GM12878 (cell line): ENCODE data around the gene FOXP1. TPM values are rescaled to one million over a fixed set of nuclear protein-coding genes. Genes with fewer than 3 reads are reported as not detected.

Experiments
- ATAC-seq: fragments of 200-7000 bp; cut with Tn5 transposase; 3 replicates; pipeline ENCODE4 v1.9.1; 2020; ENCODE audit warnings: mild to moderate bottlenecking, moderate library complexity
- BruUV-seq: library from RNA; stranded (reverse); fragments of 400-500 nt; replicated peaks from 2 replicates; lab custom pipeline; 2021; lab: Mats Ljungman, UMichigan
- CTCF ChIA-PET: fragments of 300-600 bp; sonication (Branson Sonifier 250); formaldehyde crosslinking; extraction: SDS; loops from one replicate; lab custom pipeline; 2021; ENCODE audit warnings: inconsistent platforms; lab: Yijun Ruan, JAX
- POLR2A ChIA-PET: fragments of 350-600 bp; formaldehyde crosslinking; extraction: SDS; loops from one replicate; lab custom pipeline; 2021; ENCODE audit warnings: inconsistent platforms; lab: Charles Lee
- RAD21 ChIA-PET: fragments of 300-600 bp; sonication (Branson Sonifier 250); formaldehyde crosslinking; loops from one replicate; lab custom pipeline; 2023; ENCODE audit warnings: antibody characterized with exemption; ENCODE audit not compliant: unreplicated experiment; lab: Charles Lee
- SMC1A ChIA-PET: fragments of 300-600 bp; sonication (Branson Sonifier 250); formaldehyde crosslinking; loops from one replicate; lab custom pipeline; 2023; ENCODE audit not compliant: unreplicated experiment, uncharacterized antibody; lab: Charles Lee
- DNase-seq: peaks from one replicate; pipeline ENCODE4 v3.0.0-alpha.2; 2011; ENCODE audit warnings: low read depth, low spot score
- FAIRE-seq: peaks from 3 replicates; lab custom pipeline; 2011; peaks lifted over from hg19 to GRCh38; lab: Jason Lieb, UNC
- H2AFZ ChIP-seq: 2 replicates; pipeline ENCODE4 v1.6.0; 2011; ENCODE audit warnings: low read depth, low read length, control low read depth; ENCODE audit not compliant: control insufficient read depth
- H3K27ac ChIP-seq: 2 replicates; pipeline ENCODE4 v1.5.1; 2011; ENCODE audit warnings: control low read depth; ENCODE audit not compliant: control insufficient read depth, insufficient read depth
- H3K27me3 ChIP-seq, 2 experiments: replicated peaks in 1 of 2; 2 replicates each; pipeline versions ENCODE4 v1.6.0 to v1.6.1; 2011; ENCODE audit warnings: low read length in 1 of 2; ENCODE audit not compliant: control insufficient read depth in 2 of 2, insufficient read depth in 2 of 2
- H3K36me3 ChIP-seq, 2 experiments: 2 replicates each; pipeline ENCODE4 v1.5.1; 2011; ENCODE audit warnings: low read length in 1 of 2; ENCODE audit not compliant: control insufficient read depth in 2 of 2, insufficient read depth in 2 of 2
- H3K4me1 ChIP-seq: 2 replicates; pipeline ENCODE4 v1.6.1; 2011; ENCODE audit warnings: mild to moderate bottlenecking, low read length, moderate library complexity, mixed read lengths; ENCODE audit not compliant: control insufficient read depth, insufficient read depth
- H3K4me2 ChIP-seq: 2 replicates; pipeline ENCODE4 v1.6.0; 2011; ENCODE audit warnings: control low read depth; ENCODE audit not compliant: control insufficient read depth, insufficient read depth
- H3K4me3 ChIP-seq: fragments of 200-600 bp; sonication (generic); 2 replicates; pipeline ENCODE4 v1.5.1; 2016
- H3K79me2 ChIP-seq: 2 replicates; pipeline ENCODE4 v1.6.0; 2011; ENCODE audit warnings: low read length; ENCODE audit not compliant: control insufficient read depth, insufficient read depth
- H3K9ac ChIP-seq: 2 replicates; pipeline ENCODE4 v1.8.0; 2011; ENCODE audit warnings: low read length, control low read depth, mixed read lengths; ENCODE audit not compliant: control insufficient read depth, insufficient read depth
- H3K9me3 ChIP-seq: replicated peaks from 3 replicates; pipeline ENCODE4 v1.5.1; 2011; ENCODE audit warnings: mild to moderate bottlenecking, low read length; ENCODE audit not compliant: control insufficient read depth, insufficient read depth
- H4K20me1 ChIP-seq: 2 replicates; pipeline ENCODE4 v1.6.0; 2011; ENCODE audit not compliant: control insufficient read depth, insufficient read depth
- ATF3 ChIP-seq: IDR thresholded peaks from 2 replicates; pipeline ENCODE4 v1.6.1; 2011; ENCODE audit warnings: low read depth, mild to moderate bottlenecking, low read length, moderate library complexity, borderline replicate concordance; ENCODE audit errors: extremely low read depth
- BRCA1 ChIP-seq: IDR thresholded peaks from 2 replicates; pipeline ENCODE4 v1.6.1; 2011; ENCODE audit warnings: low read depth, low read length, improper control_type of control experiment
- CBX3 ChIP-seq: fragments of 200-600 bp; sonication (generic); IDR thresholded peaks from 2 replicates; pipeline ENCODE4 v1.6.1; 2016; ENCODE audit warnings: low read depth, borderline replicate concordance
- CHD1 ChIP-seq: IDR thresholded peaks from 2 replicates; pipeline ENCODE4 v1.6.1; 2012; ENCODE audit warnings: low read depth, low read length, improper control_type of control experiment
- GABPA ChIP-seq: IDR thresholded peaks from 2 replicates; pipeline ENCODE4 v1.6.1; 2014; ENCODE audit warnings: antibody characterized with exemption, low read depth, mild to moderate bottlenecking, inconsistent platforms
- MYC ChIP-seq: IDR thresholded peaks from 2 replicates; pipeline ENCODE4 v1.6.1; 2011; ENCODE audit warnings: mild to moderate bottlenecking, low read length, moderate library complexity, inconsistent platforms; ENCODE audit not compliant: insufficient read depth, insufficient replicate concordance, insufficient read length, severe bottlenecking
- PAX8 ChIP-seq: fragments of 450-650 bp; IDR thresholded peaks from 2 replicates; pipeline ENCODE4 v1.6.1; 2017; ENCODE audit warnings: mild to moderate bottlenecking, moderate library complexity
- POLR2A ChIP-seq: IDR thresholded peaks from 2 replicates; pipeline ENCODE4 v1.6.1; 2011; ENCODE audit warnings: low read depth, mild to moderate bottlenecking, low read length
- ZBTB11 ChIP-seq: fragments of 450-650 bp; formaldehyde crosslinking; IDR thresholded peaks from 2 replicates; pipeline ENCODE4 v1.5.0; 2022; ENCODE audit warnings: mild to moderate bottlenecking, missing genetic modification characterization
- ZSCAN29 ChIP-seq: fragments of 450-650 bp; IDR thresholded peaks from 2 replicates; pipeline ENCODE4 v1.6.1; 2017; ENCODE audit warnings: mild to moderate bottlenecking, moderate library complexity
- WGBS: methylation state at CpG from one replicate; pipeline ENCODE4 v1.1.6; 2016; ENCODE audit warnings: low lambda C conversion rate; ENCODE audit not compliant: insufficient replicate concordance, insufficient coverage; ENCODE audit errors: missing lambda C conversion rate; 5-methylcytosine and 5-hydroxymethylcytosine counted together
- in situ Hi-C: fragments of 300-500 bp; cut with MboI; formaldehyde crosslinking; loops from 9 replicates; pipeline ENCODE4 v1.14.3; 2018; ENCODE audit warnings: mixed read lengths
- intact Hi-C: fragments of 100-400 bp; cut with micrococcal nuclease; formaldehyde crosslinking; loops from one replicate; pipeline ENCODE4 v1.14.2; 2022; ENCODE audit not compliant: unreplicated experiment
- polyA plus RNA-seq, 11 experiments: library from polyadenylated mRNA; depleted of rRNA in 4 of 11; unstranded in 6 of 11; stranded (reverse) in 5 of 11; fragments of >200 nt; fragmentation: Nextera tagmentation in 4 of 11; fragmentation: Illumina TruSeq in 1 of 11; extraction: Ambion mirVana in 4 of 11; extraction: Trizol in 1 of 11; gene quantifications; 1 replicate in 1 of 11; 2 replicates in 10 of 11; pipeline versions ENCODE4 v1.2.1 to v1.2.3, GENCODE V29; 2011 to 2016; ENCODE audit warnings: inconsistent platforms in 2 of 11, missing spikeins in 2 of 11, low read depth in 1 of 11
- total RNA-seq, 4 experiments: library from RNA; depleted of rRNA in 3 of 4; stranded (reverse); fragments of >200 nt in 3 of 4; fragmentation: Illumina TruSeq in 1 of 4; extraction: Trizol in 1 of 4; gene quantifications; 2 replicates each; pipeline versions ENCODE4 v1.2.1 to v1.2.3, GENCODE V29; 2013 to 2021

Gene FOXP1
- total and polyA plus RNA-seq, 10 of the 15 experiments (the other 5 are each of a cell fraction or from before 2014, with no cell fraction given): 0.05 to 1.6 (median 0.20) TPM; not detected in 1

- no peak for TF ChIP-seq ATF3
- no peak for TF ChIP-seq CHD1
- no peak for TF ChIP-seq GABPA
- no peak for TF ChIP-seq ZSCAN29
- no peak for TF ChIP-seq POLR2A
- no peak for TF ChIP-seq CBX3
- TF ChIP-seq PAX8: no peak
- TF ChIP-seq ZBTB11: no peak
- no peak for TF ChIP-seq BRCA1
- no peak for TF ChIP-seq MYC
- ChIA-PET POLR2A (no interaction called here), SMC1A (interaction anchor here (0.7 kb wide), 1 partner anchor 21 kb away, joined by 3 read pairs; no protein-coding TSS in a partner anchor), CTCF (no interaction called here), RAD21 (no interaction called here)
- Histone ChIP-seq H3K27me3 (peaks cover 0 to under 1% of the 10 kb centered on the region in 2 experiments; a peak in 2 of 4 replicates), H3K36me3 (no peaks in the 10 kb centered on the region), H3K9ac (no peak overlapping the region), H3K4me3 (no peak overlapping the region), H3K4me2 (no peak overlapping the region), H2AFZ (no peak overlapping the region), H3K9me3 (no peaks in the 10 kb centered on the region), H4K20me1 (no peaks in the 10 kb centered on the region), H3K4me1 (no peaks in the 10 kb centered on the region), H3K27ac (no peak overlapping the region), H3K79me2 (no peaks in the 10 kb centered on the region)
- ATAC-seq (no peak), DNase-seq (no peak), FAIRE-seq (no peak)
- intact Hi-C loops: no loop called here
- in situ Hi-C loops: no loop called here
- no TSS peak for BruUV-seq
- WGBS: 33% methylated on average over 7 of the region's 7 CpGs
These were observed 152.5 kb downstream of the FOXP1 start for GRCh38 chr3:71430941-71431552.
